Keratinocyte (primary cell): ENCODE data around the gene NUSAP1.
"Not testable (repeated sequence)": the region's sequence is repeated elsewhere in the genome, so short reads cannot be mapped to it uniquely, and the experiment has no call there.

ENCODE experiments used
- CTCF ChIP-seq, 3 experiments: IDR thresholded peaks in 1 of 3; conservative IDR thresholded peaks in 1 of 3; optimal IDR thresholded peaks in 1 of 3; 2 replicates in 2 of 3; 3 replicates in 1 of 3; pipeline versions ENCODE3 to v1.5.1; 2011; ENCODE audit warnings: low read length in 3 of 3, mild to moderate bottlenecking in 3 of 3, moderate library complexity in 2 of 3, control low read depth in 1 of 3, inconsistent platforms in 1 of 3; ENCODE audit not compliant: insufficient read depth in 2 of 3; ENCODE audit errors: extremely low read depth in 1 of 3
- EZH2 ChIP-seq: IDR thresholded peaks from one replicate; pipeline ENCODE4 v1.6.1; 2012; ENCODE audit warnings: inconsistent platforms, mild to moderate bottlenecking, low read length, moderate library complexity

DNA sequence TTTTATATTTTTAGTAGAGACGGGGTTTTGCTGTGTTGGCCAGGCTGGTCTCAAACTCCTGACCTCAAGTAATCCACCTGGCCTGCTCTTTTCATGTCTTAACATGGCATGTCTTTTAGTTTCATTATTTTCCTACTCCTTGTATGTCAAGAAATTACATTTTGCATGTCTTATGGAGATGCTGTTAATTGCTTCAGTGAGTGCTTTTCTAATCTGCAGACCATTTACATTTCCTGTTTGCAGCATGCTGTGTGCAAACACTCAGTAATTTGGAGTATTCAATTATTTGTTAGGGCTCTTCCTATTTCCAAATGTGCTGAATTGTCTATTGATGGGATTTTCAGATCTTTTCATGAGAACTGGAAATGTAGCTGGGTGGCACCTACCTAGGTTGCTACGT is 31.5 kb upstream of the NUSAP1 start:
- not testable (repeated sequence) for TF ChIP-seq CTCF (optimal IDR thresholded peaks at IDR 0.05 in 1 of 3, IDR thresholded peaks at IDR 0.05 in 1 of 3, conservative IDR thresholded peaks at IDR 0.05 in 1 of 3; ENCODE audit: extremely low read depth in 1 of 3, insufficient read depth in 2 of 3, low read length in 3 of 3); EZH2
